ENCODE data around the gene RAP1A. TPM values are rescaled to one million over a fixed set of nuclear protein-coding genes. Genes with fewer than 3 reads are reported as not detected.

Gene RAP1A
- total RNA-seq, 1 experiment from 2014 or later = 50.9 TPM

GRCh38 chr1:111633736-111634247, 14.2 kb downstream of the RAP1A start:
- no TSS peak for BruUV-seq (replicated peaks)
- no peak overlapping the region for H3K27ac ChIP-seq (ENCODE audit: low read depth, low read length, poor library complexity, severe bottlenecking)
- H3K4me3 ChIP-seq (ENCODE audit: low read depth, low read length, poor library complexity, severe bottlenecking) = no peak overlapping the region
- H3K4me1 ChIP-seq (ENCODE audit: insufficient read depth, low read length, poor library complexity, severe bottlenecking) = no peaks in the 10 kb centered on the region
- no peaks in the 10 kb centered on the region for H3K27me3 ChIP-seq (replicated peaks; ENCODE audit: insufficient read depth, low read depth, low read length, poor library complexity)
- POLR2A ChIA-PET (ENCODE audit: low non-redundant PET) = no interaction called here
- no peaks in the 10 kb centered on the region for H3K36me3 ChIP-seq (ENCODE audit: insufficient read depth, low read length, poor library complexity, severe bottlenecking)
- intact Hi-C loops (cut with micrococcal nuclease; ENCODE audit: unreplicated experiment) = no loop called here
- no peak for DNase-seq (ENCODE audit: low spot score)
- CTCF ChIA-PET = interaction anchor here (1.1 kb wide), 1 partner anchor 126 kb away, joined by 3 read pairs; no protein-coding TSS in a partner anchor
- H3K9me3 ChIP-seq (ENCODE audit: low read depth, low read length, poor library complexity, severe bottlenecking) = no peaks in the 10 kb centered on the region
- TF ChIP-seq EZH2 (IDR thresholded peaks at IDR 0.05; ENCODE audit: borderline replicate concordance, low read depth, low read length, poor library complexity, severe bottlenecking) = no peak
- TF ChIP-seq, protein P1, sequence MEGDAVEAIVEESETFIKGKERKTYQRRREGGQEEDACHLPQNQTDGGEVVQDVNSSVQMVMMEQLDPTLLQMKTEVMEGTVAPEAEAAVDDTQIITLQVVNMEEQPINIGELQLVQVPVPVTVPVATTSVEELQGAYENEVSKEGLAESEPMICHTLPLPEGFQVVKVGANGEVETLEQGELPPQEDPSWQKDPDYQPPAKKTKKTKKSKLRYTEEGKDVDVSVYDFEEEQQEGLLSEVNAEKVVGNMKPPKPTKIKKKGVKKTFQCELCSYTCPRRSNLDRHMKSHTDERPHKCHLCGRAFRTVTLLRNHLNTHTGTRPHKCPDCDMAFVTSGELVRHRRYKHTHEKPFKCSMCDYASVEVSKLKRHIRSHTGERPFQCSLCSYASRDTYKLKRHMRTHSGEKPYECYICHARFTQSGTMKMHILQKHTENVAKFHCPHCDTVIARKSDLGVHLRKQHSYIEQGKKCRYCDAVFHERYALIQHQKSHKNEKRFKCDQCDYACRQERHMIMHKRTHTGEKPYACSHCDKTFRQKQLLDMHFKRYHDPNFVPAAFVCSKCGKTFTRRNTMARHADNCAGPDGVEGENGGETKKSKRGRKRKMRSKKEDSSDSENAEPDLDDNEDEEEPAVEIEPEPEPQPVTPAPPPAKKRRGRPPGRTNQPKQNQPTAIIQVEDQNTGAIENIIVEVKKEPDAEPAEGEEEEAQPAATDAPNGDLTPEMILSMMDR (conservative IDR thresholded peaks at IDR 0.05; ENCODE audit: low read depth, low read length) = no peak

DNA sequence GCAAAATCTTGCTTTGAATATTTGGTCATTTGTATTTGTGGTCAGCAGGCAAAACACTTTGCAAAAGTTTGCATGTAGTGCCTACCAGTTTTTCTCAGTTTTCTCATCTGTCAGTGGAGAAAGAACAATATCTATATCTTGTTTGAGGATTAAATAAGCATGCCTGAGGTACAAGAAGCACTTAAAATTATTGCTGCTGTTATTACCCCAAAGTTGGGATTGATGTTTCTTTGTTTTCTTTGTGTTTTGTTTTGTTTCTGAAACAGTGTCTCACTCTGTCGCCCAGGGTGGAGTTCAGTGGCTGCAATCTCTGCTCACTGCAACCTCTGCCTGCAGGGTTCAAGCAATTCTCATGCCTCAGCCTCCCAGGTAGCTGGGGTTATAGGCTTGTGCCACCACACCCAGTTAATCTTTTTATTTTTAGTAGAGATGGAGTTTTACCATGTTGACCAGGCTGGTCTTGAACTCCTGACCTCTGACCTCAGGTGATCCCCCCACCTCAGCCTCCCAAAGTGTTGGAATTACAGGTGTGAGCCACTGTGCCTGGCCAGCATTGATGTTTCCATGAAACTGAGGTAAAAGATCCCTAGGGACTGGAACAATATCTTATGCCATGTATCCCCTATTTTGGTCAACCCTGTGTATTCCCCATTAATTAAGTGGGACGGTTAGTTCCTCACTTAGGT, 15.9 kb downstream of the RAP1A start:
- no peaks in the 10 kb centered on the region for H3K27me3 ChIP-seq (replicated peaks; ENCODE audit: insufficient read depth, low read depth, low read length, poor library complexity)
- intact Hi-C loops (cut with micrococcal nuclease; ENCODE audit: unreplicated experiment) = no loop called here
- no peaks in the 10 kb centered on the region for H3K4me1 ChIP-seq (ENCODE audit: insufficient read depth, low read length, poor library complexity, severe bottlenecking)
- ChIA-PET CTCF (no interaction called here), POLR2A (ENCODE audit: low non-redundant PET) (no interaction called here)
- H3K27ac ChIP-seq (ENCODE audit: low read depth, low read length, poor library complexity, severe bottlenecking) = no peak overlapping the region
- no peak overlapping the region for H3K4me3 ChIP-seq (ENCODE audit: low read depth, low read length, poor library complexity, severe bottlenecking)
- no peak for DNase-seq (ENCODE audit: low spot score)
- no peaks in the 10 kb centered on the region for H3K36me3 ChIP-seq (ENCODE audit: insufficient read depth, low read length, poor library complexity, severe bottlenecking)
- TF ChIP-seq EZH2 (IDR thresholded peaks at IDR 0.05; ENCODE audit: borderline replicate concordance, low read depth, low read length, poor library complexity, severe bottlenecking) = no peak
- TF ChIP-seq, protein P1 (conservative IDR thresholded peaks at IDR 0.05; ENCODE audit: low read depth, low read length) = no peak
- BruUV-seq (replicated peaks) = no TSS peak
- no peaks in the 10 kb centered on the region for H3K9me3 ChIP-seq (ENCODE audit: low read depth, low read length, poor library complexity, severe bottlenecking)

DNA sequence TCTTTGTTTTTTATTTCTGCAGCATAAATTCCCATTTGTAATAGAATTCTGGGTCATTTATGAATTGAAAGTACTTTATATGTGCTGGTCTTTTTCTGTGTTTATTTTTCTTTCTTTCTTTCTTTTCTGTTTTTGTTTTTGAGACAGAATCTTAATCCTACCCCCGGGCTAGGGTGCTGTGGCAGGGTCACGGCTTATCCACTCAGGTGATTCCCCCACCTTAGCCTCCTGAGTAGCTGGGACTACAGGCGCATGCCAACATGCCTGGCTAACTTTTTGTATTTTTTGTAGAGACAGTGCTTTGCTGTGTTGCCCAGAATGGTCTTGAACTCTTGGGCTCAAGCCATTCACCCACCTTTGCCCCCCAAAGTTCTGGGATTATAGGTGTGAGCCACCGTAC, 18.7 kb downstream of the RAP1A start:
- Histone ChIP-seq H3K4me1 (ENCODE audit: insufficient read depth, low read length, poor library complexity, severe bottlenecking) (no peaks in the 10 kb centered on the region), H3K9me3 (ENCODE audit: low read depth, low read length, poor library complexity, severe bottlenecking) (no peaks in the 10 kb centered on the region), H3K27me3 (replicated peaks; ENCODE audit: insufficient read depth, low read depth, low read length, poor library complexity) (no peaks in the 10 kb centered on the region), H3K4me3 (ENCODE audit: low read depth, low read length, poor library complexity, severe bottlenecking) (no peak overlapping the region), H3K27ac (ENCODE audit: low read depth, low read length, poor library complexity, severe bottlenecking) (no peak overlapping the region), H3K36me3 (ENCODE audit: insufficient read depth, low read length, poor library complexity, severe bottlenecking) (no peaks in the 10 kb centered on the region)
- intact Hi-C loops (cut with micrococcal nuclease; ENCODE audit: unreplicated experiment) = no loop called here
- no peak for DNase-seq (ENCODE audit: low spot score)
- TF ChIP-seq EZH2 (IDR thresholded peaks at IDR 0.05; ENCODE audit: borderline replicate concordance, low read depth, low read length, poor library complexity, severe bottlenecking) = no peak
- TF ChIP-seq, protein P1 (conservative IDR thresholded peaks at IDR 0.05; ENCODE audit: low read depth, low read length) = no peak
- ChIA-PET POLR2A (ENCODE audit: low non-redundant PET) (interaction anchor here (0.5 kb wide), 1 partner anchor 18 kb away, joined by 11 read pairs; no protein-coding TSS in a partner anchor), CTCF (no interaction called here)
- no TSS peak for BruUV-seq (replicated peaks)

All from A673 (cell line).